ENCODE measurements around the gene CDC73.

CDC73 gene

DNA sequence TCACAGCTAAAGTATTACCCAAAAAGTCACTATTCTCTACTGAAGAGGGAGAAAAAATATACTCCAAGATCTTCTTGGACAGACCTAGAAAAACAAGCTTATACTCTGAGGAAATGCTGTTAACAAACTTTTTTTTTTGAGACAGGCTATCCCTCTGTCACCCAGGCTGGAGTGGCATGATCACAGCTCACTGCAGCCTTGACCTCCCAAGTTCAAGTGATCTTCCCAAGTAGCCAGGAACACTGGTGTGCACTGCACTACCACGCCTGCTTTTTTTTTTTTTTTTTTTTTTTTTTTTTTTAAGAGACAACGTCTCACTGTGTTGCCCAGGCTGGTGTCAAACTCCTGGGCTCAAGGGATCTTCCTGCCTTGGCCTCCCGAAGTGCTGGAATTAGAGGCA lies 33.9 kb upstream of the CDC73 start:
- no peak for DNase-seq (ENCODE audit: low spot score)
- H3K27ac ChIP-seq, result no peak overlapping the region
- no peak overlapping the region for H3K4me3 ChIP-seq
- TF ChIP-seq, protein P1, sequence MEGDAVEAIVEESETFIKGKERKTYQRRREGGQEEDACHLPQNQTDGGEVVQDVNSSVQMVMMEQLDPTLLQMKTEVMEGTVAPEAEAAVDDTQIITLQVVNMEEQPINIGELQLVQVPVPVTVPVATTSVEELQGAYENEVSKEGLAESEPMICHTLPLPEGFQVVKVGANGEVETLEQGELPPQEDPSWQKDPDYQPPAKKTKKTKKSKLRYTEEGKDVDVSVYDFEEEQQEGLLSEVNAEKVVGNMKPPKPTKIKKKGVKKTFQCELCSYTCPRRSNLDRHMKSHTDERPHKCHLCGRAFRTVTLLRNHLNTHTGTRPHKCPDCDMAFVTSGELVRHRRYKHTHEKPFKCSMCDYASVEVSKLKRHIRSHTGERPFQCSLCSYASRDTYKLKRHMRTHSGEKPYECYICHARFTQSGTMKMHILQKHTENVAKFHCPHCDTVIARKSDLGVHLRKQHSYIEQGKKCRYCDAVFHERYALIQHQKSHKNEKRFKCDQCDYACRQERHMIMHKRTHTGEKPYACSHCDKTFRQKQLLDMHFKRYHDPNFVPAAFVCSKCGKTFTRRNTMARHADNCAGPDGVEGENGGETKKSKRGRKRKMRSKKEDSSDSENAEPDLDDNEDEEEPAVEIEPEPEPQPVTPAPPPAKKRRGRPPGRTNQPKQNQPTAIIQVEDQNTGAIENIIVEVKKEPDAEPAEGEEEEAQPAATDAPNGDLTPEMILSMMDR (IDR thresholded peaks at IDR 0.05), result no peak

DNA sequence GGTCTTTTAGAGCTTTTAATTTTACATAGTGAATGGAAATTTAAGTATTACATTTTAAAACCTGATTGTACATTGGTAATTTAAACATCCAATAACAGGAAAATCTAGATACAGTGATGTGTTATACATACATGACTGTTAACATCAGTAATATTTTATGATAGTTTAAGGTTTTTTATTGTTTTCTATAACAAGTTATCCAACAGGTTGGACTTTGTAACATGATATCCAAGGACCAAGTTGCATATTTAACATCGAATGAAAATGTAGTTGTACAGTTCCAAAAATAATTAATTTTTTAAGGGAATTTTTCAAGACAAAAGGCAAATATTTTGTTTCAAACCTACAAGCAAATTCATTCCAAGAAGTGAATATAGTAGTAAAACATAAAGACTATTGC lies 31.0 kb upstream of the CDC73 start:
- DNase-seq (ENCODE audit: low spot score), result no peak
- H3K4me3 ChIP-seq, result no peak overlapping the region
- H3K27ac ChIP-seq, result no peak overlapping the region
- TF ChIP-seq, protein P1 (IDR thresholded peaks at IDR 0.05), result no peak

DNA sequence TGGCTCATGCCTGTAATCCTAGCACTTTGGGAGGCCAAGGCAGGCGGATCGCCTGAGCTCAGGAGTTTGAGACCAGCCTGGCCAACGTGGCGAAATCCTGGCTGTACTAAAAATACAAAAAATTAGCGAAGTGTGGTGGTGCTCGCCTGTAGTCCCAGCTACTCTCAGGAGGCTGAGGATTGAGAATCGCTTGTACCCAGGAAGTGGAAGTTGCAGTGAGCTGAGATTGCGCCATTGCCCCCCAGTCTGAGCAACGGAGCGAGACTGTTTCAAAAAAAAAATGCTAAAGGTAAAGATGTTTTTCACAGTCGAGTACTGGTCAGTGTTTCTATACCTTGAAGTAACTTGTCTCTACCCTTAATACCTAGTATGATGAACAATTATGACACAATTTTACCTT lies 27.7 kb upstream of the CDC73 start:
- DNase-seq (ENCODE audit: low spot score), result no peak
- Histone ChIP-seq H3K4me3 (no peak overlapping the region), H3K27ac (no peak overlapping the region)
- TF ChIP-seq, protein P1 (IDR thresholded peaks at IDR 0.05), result no peak

DNA sequence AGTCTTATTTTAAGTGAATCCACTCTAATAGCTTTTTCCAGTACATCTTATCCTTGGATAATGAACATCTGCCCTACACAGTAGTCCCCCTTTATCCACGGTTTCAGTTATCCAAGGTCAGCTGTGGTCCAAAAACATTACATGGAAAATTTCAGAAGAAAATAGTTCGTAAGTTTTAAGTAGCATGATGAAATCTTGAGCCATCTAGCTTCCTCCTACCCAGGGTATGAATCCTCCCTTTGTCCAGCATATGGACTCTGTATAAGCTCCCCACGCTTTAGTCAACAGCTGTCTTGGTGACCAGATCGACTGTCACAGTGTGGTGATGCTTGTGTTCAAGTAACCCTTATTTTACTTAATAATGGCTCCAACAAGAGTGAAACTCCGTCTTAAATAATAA lies 19.2 kb upstream of the CDC73 start:
- TF ChIP-seq, protein P1 (IDR thresholded peaks at IDR 0.05), result no peak
- Histone ChIP-seq H3K27ac (no peak overlapping the region), H3K4me3 (no peak overlapping the region)
- no peak for DNase-seq (ENCODE audit: low spot score)

DNA sequence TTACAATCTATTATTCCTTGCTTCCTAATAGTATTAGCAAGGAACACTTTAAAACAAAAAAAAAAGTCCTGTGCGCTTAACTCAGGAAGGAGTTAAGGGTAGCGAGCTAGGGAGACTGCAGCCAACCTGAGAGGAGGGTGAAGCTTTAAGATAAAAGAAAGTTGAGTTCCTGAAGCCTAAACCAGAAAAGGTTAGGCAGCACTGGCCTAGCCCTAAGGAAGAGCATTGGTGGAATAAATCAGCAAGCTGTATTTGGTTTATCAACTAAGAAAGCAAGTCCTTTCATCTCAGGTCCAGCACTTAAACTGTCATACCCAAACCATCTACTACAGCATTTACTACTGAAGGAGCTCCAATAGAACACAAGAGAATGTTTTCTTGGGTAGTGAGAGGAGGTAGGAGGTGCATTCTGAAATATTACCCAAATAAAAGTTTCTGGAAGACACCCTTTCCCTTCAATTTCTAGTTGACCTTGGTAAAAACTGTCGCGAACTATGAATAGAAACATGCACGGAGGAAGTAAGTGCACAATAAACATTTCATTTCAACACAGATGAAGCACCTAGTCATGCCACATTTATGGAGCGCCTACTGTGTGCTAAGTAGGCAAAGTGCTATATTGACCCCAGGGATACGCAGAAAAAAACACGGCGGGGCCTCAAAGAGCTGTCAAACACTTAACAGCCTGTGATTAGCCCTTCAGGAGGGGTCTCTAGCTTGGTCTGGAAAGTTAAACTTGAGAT lies 17.9 kb upstream of the CDC73 start:
- TF ChIP-seq, protein P1 (IDR thresholded peaks at IDR 0.05), result no peak
- Histone ChIP-seq H3K4me3 (peak overlapping the region; percentile 95), H3K27ac (peak overlapping the region; percentile 97 to 98)
- no peak for DNase-seq (ENCODE audit: low spot score)

DNA sequence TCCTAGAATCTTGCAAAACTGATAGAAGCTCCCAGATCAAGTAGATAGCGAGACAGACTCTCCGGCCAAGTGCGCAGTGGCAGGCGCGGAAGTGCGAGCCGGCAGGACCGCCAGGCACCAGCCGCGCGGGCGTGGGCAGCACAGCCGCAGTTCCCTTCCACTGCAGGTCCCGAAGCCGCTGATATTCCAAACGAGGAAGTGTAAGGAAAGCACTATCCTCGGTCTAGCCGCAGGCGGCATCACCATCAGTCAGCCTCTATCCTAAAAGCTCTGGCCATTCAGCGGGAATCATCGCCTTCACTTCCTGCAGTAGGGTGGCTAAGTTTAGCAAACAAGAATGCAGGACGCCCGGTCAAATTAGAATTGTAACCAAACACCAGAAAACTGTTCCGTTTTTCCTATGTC lies 17.3 kb upstream of the CDC73 start:
- H3K27ac ChIP-seq, result peak overlapping the region; percentile 97 to 98
- peak overlapping the region; percentile 95 for H3K4me3 ChIP-seq
- TF ChIP-seq, protein P1 (IDR thresholded peaks at IDR 0.05), result no peak
- DNase-seq (ENCODE audit: low spot score), result no peak

All from coronary artery (tissue), 2 donors.